Activated B cell treated with CpG ODN at 0.5 μM for 24 hours (primary cell): ENCODE data around the gene CUTA. TPM values are rescaled to one million over a fixed set of nuclear protein-coding genes. Genes with fewer than 3 reads are reported as not detected.
A peak's percentile ranks its signal among the peaks of the same experiment; 100 is the strongest.

Experiments used
- ATAC-seq: fragments of 200-7000 bp; cut with Tn5 transposase; one replicate; pipeline ENCODE4 v1.10.0; 2021; ENCODE audit warnings: low read depth, mild to moderate bottlenecking, moderate library complexity
- CTCF ChIA-PET: fragments of 350-600 bp; sonication (Branson Sonifier 250); formaldehyde crosslinking; loops from one replicate; lab custom pipeline; 2021; ENCODE audit warnings: antibody characterized with exemption; lab: Charles Lee
- POLR2A ChIA-PET: fragments of 350-600 bp; sonication (Branson Sonifier 250); formaldehyde crosslinking; loops from one replicate; lab custom pipeline; 2021; ENCODE audit warnings: antibody characterized with exemption; lab: Charles Lee
- DNase-seq: peaks from one replicate; pipeline ENCODE4 v3.0.0; 2022
- H3K27ac Mint-ChIP-seq: one replicate; pipeline ENCODE4 v1.8.0; 2020; ENCODE audit warnings: mixed read lengths
- H3K27me3 Mint-ChIP-seq: one replicate; pipeline ENCODE4 v1.8.0; 2021; ENCODE audit warnings: mixed read lengths
- H3K36me3 Mint-ChIP-seq: one replicate; pipeline ENCODE4 v1.8.0; 2021; ENCODE audit warnings: low read depth, mixed read lengths
- H3K4me1 Mint-ChIP-seq: one replicate; pipeline ENCODE4 v1.8.0; 2021; ENCODE audit warnings: mixed read lengths
- H3K4me3 Mint-ChIP-seq: one replicate; pipeline ENCODE4 v1.8.0; 2020; ENCODE audit warnings: mild to moderate bottlenecking, mixed read lengths
- H3K9me3 Mint-ChIP-seq: one replicate; pipeline ENCODE4 v1.8.0; 2020; ENCODE audit warnings: mixed read lengths
- intact Hi-C: fragments of 100-400 bp; cut with micrococcal nuclease; formaldehyde crosslinking; loops from one replicate; pipeline ENCODE4 v1.15.1; 2024
- total RNA-seq: library from RNA; stranded (reverse); gene quantifications from 2 replicates; pipeline ENCODE4 v1.2.3, GENCODE V29; 2022
- TF ChIP-seq, protein P1 (sequence below): fragments of 200-600 bp; IDR thresholded peaks from one replicate; pipeline ENCODE4 v1.8.0; 2022; ENCODE audit warnings: antibody characterized with exemption, mild to moderate bottlenecking

CUTA gene
- total RNA-seq, 1 donor from 2014 or later: 111 TPM

DNA sequence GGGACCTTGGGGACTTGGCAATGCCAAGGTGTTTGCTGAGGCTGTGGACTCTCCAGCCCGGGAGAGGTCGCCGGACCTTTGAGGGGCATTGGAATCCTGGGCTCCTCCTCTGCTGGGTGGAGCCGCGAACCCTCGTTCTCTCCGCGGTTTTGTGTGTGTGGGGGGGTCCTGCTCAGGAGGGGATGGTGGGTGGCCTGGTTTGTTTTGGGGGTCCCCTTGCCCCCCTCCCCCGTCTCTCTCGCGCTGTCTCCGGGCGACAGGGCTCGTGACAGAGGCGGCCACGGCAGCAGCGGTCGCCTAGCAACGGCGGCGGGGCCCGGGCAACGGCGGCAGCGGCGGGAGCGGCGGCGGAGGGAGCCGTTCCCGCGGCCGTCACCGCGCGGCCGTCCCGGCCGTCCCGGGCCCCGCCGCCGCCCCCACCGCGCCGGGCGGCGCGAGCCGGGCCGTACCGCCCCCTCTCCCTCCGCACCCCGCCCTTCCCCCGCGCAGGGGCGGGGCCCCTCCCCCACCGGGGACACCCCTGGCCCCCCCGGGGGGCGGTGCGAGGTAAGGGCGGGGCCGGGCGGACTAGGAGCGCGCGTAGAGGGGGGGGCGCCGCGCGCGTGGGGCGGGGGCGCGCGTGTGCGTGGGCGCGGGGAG, 9.8 kb upstream of the CUTA start:
- Mint-ChIP-seq H3K27me3 (no peaks in the 10 kb centered on the region), H3K4me1 (peaks cover 84% of the 10 kb centered on the region), H3K36me3 (no peaks in the 10 kb centered on the region), H3K27ac (peak overlapping the region; percentile 89), H3K4me3 (peak overlapping the region; percentile 87), H3K9me3 (no peaks in the 10 kb centered on the region)
- TF ChIP-seq, protein P1, sequence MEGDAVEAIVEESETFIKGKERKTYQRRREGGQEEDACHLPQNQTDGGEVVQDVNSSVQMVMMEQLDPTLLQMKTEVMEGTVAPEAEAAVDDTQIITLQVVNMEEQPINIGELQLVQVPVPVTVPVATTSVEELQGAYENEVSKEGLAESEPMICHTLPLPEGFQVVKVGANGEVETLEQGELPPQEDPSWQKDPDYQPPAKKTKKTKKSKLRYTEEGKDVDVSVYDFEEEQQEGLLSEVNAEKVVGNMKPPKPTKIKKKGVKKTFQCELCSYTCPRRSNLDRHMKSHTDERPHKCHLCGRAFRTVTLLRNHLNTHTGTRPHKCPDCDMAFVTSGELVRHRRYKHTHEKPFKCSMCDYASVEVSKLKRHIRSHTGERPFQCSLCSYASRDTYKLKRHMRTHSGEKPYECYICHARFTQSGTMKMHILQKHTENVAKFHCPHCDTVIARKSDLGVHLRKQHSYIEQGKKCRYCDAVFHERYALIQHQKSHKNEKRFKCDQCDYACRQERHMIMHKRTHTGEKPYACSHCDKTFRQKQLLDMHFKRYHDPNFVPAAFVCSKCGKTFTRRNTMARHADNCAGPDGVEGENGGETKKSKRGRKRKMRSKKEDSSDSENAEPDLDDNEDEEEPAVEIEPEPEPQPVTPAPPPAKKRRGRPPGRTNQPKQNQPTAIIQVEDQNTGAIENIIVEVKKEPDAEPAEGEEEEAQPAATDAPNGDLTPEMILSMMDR: no peak
- POLR2A ChIA-PET: interaction anchor here (1.9 to 2.0 kb wide), 2 partner anchors 27 to 143 kb away, joined by 8 read pairs; partner anchors contain the start of gene ZBTB9
- peak; percentile 67 for DNase-seq
- ATAC-seq: peak; percentile 22
- CTCF ChIA-PET: no interaction called here
- intact Hi-C loops: loop anchor here (2.0 to 5.0 kb wide), 3 partner anchors 130 to 270 kb away; partner anchors contain the start of gene RGL2

DNA sequence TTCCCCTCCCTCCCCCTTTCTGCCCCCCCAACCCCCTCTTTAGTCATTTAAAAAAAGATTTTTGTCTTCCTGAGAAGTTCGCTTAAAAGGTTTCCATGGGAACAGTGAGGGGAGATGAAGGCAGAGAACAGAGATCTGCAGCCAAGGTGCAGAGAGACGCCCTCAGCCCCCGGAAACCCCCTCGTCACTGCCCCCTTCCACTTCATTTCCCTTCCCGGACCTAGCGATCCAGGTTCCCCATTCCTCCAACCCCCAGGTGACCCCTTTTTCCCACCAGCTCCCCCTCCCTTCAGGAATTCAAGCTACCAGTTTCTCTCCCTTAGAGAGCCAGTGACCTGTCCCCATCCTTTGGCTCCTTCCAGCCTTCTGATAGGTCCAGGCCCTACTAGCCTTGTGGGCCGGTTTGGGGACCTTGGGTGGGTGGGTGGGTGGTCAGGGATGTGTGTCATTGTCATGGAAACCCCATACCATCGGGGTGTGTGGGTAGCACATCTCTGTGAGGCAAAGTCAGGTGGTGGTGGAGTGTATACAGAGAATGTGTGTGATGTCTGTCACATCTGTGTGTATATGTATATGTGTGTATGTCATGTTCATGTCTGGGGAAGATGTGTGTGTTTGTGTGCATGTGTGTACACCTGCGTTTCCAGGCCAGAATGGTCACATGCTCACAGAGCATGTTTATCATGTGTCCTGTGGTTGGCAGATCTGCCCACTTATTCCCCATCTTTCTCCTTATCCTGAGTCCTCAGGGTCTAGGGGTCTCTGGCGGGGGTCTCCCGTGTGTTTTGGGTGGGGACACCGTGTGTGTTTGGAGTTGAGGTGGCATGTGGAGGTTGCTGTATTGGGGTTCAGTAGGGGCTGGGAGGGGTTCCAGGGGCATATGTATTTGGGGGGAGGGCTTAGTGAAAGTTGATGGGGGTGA, 8.9 kb upstream of the CUTA start:
- intact Hi-C loops: loop anchor here (1.0 to 5.0 kb wide), 6 partner anchors 9 to 270 kb away; partner anchors contain the start of genes CUTA, KIFC1, RGL2 and ZBTB9
- Mint-ChIP-seq H3K4me1 (peaks cover 76% of the 10 kb centered on the region), H3K27me3 (no peaks in the 10 kb centered on the region), H3K4me3 (peak overlapping the region; percentile 87), H3K36me3 (no peaks in the 10 kb centered on the region), H3K9me3 (no peaks in the 10 kb centered on the region), H3K27ac (peak overlapping the region; percentile 89)
- ATAC-seq (peak; percentile 6), DNase-seq (no peak)
- POLR2A ChIA-PET: interaction anchor here (0.6 to 3.8 kb wide), 14 partner anchors 10 to 354 kb away, joined by 3 to 31 read pairs (median 9); partner anchors contain the start of genes B3GALT4, CUTA, PFDN6 and PHF1
- CTCF ChIA-PET: interaction anchor here (1.2 to 2.0 kb wide), 2 partner anchors 36 to 82 kb away, joined by 4 to 13 read pairs; no protein-coding TSS in a partner anchor
- TF ChIP-seq, protein P1: no peak

DNA sequence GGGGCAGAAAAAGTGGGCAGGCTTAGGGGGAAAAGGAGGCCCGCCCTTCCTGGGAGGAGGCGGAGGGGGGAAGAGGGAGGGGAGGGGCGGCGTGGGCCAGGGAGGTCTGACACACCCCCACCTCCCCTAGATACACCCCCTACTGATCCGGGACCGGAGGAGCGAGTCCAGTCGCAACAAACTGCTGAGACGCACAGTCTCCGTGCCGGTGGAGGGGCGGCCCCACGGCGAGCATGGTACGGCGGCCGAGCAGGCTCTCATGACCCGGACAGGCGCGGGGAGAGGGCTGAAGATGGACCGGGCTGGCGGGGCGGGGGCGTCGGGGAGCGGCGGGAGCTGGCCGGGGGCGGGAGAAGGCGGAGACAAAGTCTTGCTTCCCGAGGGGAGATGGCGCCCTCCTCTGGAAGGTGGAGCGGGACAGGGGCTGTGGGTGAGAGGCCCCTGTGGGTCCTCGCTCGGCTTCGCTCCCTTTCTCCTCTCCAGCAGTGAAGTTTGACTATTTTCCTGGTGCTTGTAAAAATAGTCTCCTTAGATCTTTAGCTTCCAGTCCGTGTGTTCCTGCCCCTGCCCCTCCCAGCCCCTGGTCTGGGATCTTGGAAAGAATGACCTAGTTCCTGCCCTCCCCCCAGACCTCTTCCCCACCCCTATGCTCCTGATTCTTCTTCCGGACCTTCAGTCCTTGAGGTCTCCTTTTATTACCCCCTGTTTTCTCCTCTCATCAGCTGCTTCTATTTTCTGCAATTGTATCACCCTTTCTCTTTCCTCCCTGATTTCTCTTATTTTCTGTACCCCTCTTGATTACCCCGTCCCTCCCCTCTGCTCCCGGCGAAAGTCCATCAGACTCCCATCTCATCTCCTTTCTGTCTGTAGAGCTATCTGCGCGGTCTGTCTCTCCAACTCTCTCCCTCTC, 8.0 kb upstream of the CUTA start:
- peaks cover 66% of the 10 kb centered on the region for H3K4me1 Mint-ChIP-seq
- ChIA-PET CTCF (interaction anchor here (1.2 to 2.0 kb wide), 2 partner anchors 35 to 81 kb away, joined by 4 to 13 read pairs; no protein-coding TSS in a partner anchor), POLR2A (interaction anchor here (0.5 to 3.8 kb wide), 18 partner anchors 9 to 353 kb away, joined by 3 to 31 read pairs (median 6); partner anchors contain the start of genes B3GALT4, BAK1, CUTA and PFDN6)
- DNase-seq: peak; percentile 68
- intact Hi-C loops: loop anchor here (1.0 to 5.0 kb wide), 7 partner anchors 8 to 271 kb away; partner anchors contain the start of genes CUTA, KIFC1, RGL2 and ZBTB9
- peak overlapping the region; percentile 89 for H3K27ac Mint-ChIP-seq
- H3K36me3 Mint-ChIP-seq: no peaks in the 10 kb centered on the region
- no peaks in the 10 kb centered on the region for H3K9me3 Mint-ChIP-seq
- peak; percentile 60 for ATAC-seq
- TF ChIP-seq, protein P1: no peak
- peak overlapping the region; percentile 87 for H3K4me3 Mint-ChIP-seq
- no peaks in the 10 kb centered on the region for H3K27me3 Mint-ChIP-seq

DNA sequence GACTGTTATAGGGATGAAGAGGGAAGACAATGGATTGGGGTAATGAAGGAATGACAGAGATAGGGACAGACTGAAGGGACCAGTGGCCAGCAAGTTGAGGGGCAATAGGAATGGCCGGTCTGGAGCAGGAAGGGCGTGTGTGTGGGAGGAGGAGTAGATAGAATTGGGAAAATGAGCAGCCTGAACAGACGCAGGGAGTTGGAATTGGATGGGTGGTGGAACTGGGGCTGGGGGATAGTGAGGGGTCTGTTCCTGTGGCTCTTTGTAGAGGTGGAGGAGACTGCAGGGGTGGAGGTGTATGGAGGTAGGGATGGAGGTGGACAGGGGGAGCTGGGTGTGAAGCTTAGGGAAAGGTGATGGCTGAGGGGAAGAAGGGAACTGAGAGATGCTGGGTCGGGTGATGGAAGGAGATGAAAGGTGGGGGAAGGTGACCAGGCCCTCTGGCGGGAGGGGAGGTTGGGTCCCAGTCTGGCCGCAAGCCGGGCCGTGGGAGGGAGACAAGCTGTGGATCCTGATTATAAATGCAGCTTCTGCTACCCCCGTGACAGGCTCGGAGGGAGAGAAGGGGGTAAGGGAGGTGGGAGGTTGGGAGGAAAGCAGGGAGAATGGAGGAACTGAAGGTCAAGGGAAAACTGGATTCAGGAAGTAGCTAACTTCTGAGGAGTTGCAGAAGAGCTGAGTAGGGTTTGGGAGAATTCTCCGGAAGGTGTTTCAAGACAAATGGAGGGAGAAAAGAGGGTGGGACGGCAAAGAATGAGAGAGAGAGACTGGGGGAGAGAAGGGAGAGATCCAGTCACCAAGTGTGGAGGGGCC, 7.2 kb upstream of the CUTA start:
- CTCF ChIA-PET: interaction anchor here (1.2 to 2.0 kb wide), 2 partner anchors 34 to 80 kb away, joined by 4 to 13 read pairs; no protein-coding TSS in a partner anchor
- peak overlapping the region; percentile 89 for H3K27ac Mint-ChIP-seq
- no peaks in the 10 kb centered on the region for H3K36me3 Mint-ChIP-seq
- TF ChIP-seq, protein P1: no peak
- no peak for DNase-seq
- H3K4me1 Mint-ChIP-seq: peaks cover 58% of the 10 kb centered on the region
- no peaks in the 10 kb centered on the region for H3K27me3 Mint-ChIP-seq
- ATAC-seq: no peak
- intact Hi-C loops: loop anchor here (1.0 to 5.0 kb wide), 3 partner anchors 15 to 272 kb away; partner anchors contain the start of gene RGL2
- no peaks in the 10 kb centered on the region for H3K9me3 Mint-ChIP-seq
- POLR2A ChIA-PET: interaction anchor here (0.5 to 3.8 kb wide), 13 partner anchors 8 to 457 kb away, joined by 3 to 31 read pairs (median 10); partner anchors contain the start of genes B3GALT4, BAK1, BRD2 and CUTA
- peak overlapping the region; percentile 87 for H3K4me3 Mint-ChIP-seq
